Gastroesophageal sphincter (tissue), 4 donors: ENCODE data around the gene KYAT1. TPM values are rescaled to one million over a fixed set of nuclear protein-coding genes. Genes with fewer than 3 reads are reported as not detected.
A peak's percentile ranks its signal among the peaks of the same experiment; 100 is the strongest.

Source experiments
- ATAC-seq: fragments of 150-250 bp; one replicate; pipeline ENCODE4 v1.9.1; 2016; ENCODE audit warnings: mild to moderate bottlenecking, moderate library complexity
- H3K27ac ChIP-seq, 4 donors: fragments of 200-600 bp; sonication (generic) in 3 of 4; 1 replicate in 3 of 4; 2 replicates in 1 of 4; pipeline ENCODE4 v1.5.1; 2016 to 2019
- H3K27me3 ChIP-seq: fragments of 200-600 bp; sonication (generic); one replicate; pipeline ENCODE4 v1.5.1; 2019
- H3K36me3 ChIP-seq, 2 donors: fragments of 200-600 bp; sonication (generic); one replicate each; pipeline ENCODE4 v1.5.1; 2019; ENCODE audit warnings: control low read depth in 1 of 2
- H3K4me1 ChIP-seq, 3 donors: fragments of 200-600 bp; sonication (generic); 1 replicate in 2 of 3; 2 replicates in 1 of 3; pipeline ENCODE4 v1.5.1; 2016 to 2019; ENCODE audit warnings: control low read depth in 2 of 3
- H3K4me3 ChIP-seq, 2 donors: fragments of 200-600 bp; sonication (generic); one replicate each; pipeline ENCODE4 v1.5.1; 2019; ENCODE audit warnings: mild to moderate bottlenecking in 1 of 2, moderate library complexity in 1 of 2
- H3K9me3 ChIP-seq, 3 donors: fragments of 200-600 bp; sonication (generic); one replicate each; pipeline ENCODE4 v1.5.1; 2017 to 2019; ENCODE audit warnings: control low read depth in 2 of 3
- EP300 ChIP-seq: sonication (generic); formaldehyde crosslinking; IDR thresholded peaks from one replicate; pipeline ENCODE4 v1.6.1; 2017; ENCODE audit warnings: antibody characterized with exemption, mild to moderate bottlenecking
- POLR2A ChIP-seq, 2 donors: fragments of 450-650 bp; IDR thresholded peaks; one replicate each; pipeline ENCODE4 v1.6.1; 2017; ENCODE audit warnings: antibody characterized with exemption in 2 of 2, mild to moderate bottlenecking in 2 of 2, moderate library complexity in 1 of 2
- POLR2AphosphoS5 ChIP-seq: sonication (generic); formaldehyde crosslinking; IDR thresholded peaks from one replicate; pipeline ENCODE4 v1.6.1; 2017; ENCODE audit warnings: antibody characterized with exemption
- WGBS, 2 donors: methylation state at CpG; one replicate each; pipeline ENCODE4 v1.1.5; 2018; ENCODE audit warnings: low coverage in 1 of 2; 5-methylcytosine and 5-hydroxymethylcytosine counted together
- total RNA-seq, 4 donors: library from RNA; depleted of rRNA; stranded (reverse); fragments of >200 nt; gene quantifications; one replicate each; pipeline ENCODE4 v1.1.0, GENCODE V29; 2016
- TF ChIP-seq, protein P1 (sequence below), 4 experiments: fragments of 200-600 bp in 2 of 4; fragments of 450-650 bp in 2 of 4; sonication (generic) in 1 of 4; IDR thresholded peaks; one replicate each; pipeline ENCODE4 v1.5.1; 2017 to 2019; ENCODE audit warnings: antibody characterized with exemption in 4 of 4, mild to moderate bottlenecking in 2 of 4, moderate library complexity in 2 of 4

Gene KYAT1
- total RNA-seq, 4 donors from 2014 or later = 3.4 to 7.9 (median 4.8) TPM

DNA sequence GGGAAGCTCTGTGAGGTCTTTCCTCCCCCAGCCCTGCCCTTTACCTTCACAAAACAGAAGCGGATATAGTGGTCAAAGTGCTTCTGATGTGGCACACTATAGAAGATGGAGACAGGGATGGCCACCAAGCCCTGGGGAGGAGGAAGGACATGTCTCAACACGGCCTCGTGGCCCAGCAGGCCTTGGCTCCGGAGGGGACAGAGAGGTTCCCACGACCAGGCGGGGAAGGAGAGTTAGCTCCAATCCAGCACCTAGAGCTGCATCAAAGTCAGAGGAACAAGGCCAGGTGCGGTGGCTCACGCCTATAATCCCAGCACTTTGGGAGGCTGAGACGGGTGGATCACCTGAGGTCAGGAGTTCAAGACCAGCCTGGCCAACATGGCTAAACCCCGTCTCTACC, 48.1 kb downstream of the KYAT1 start:
- Histone ChIP-seq H3K27ac (no peak overlapping the region), H3K27me3 (no peaks in the 10 kb centered on the region), H3K36me3 (peaks cover 0 to 41% of the 10 kb centered on the region in 2 donors), H3K4me3 (no peak overlapping the region), H3K9me3 (no peaks in the 10 kb centered on the region), H3K4me1 (peaks cover 0 to 14% (median 4%) of the 10 kb centered on the region in 3 donors)
- 89% methylated on average over 8 of the region's 10 CpGs; no CpG with 5 or more reads in 1 of the 2 donors for WGBS, 2 donors
- no peak for ATAC-seq
- TF ChIP-seq POLR2A (IDR thresholded peaks at IDR 0.05) = no peak
- TF ChIP-seq, protein P1, sequence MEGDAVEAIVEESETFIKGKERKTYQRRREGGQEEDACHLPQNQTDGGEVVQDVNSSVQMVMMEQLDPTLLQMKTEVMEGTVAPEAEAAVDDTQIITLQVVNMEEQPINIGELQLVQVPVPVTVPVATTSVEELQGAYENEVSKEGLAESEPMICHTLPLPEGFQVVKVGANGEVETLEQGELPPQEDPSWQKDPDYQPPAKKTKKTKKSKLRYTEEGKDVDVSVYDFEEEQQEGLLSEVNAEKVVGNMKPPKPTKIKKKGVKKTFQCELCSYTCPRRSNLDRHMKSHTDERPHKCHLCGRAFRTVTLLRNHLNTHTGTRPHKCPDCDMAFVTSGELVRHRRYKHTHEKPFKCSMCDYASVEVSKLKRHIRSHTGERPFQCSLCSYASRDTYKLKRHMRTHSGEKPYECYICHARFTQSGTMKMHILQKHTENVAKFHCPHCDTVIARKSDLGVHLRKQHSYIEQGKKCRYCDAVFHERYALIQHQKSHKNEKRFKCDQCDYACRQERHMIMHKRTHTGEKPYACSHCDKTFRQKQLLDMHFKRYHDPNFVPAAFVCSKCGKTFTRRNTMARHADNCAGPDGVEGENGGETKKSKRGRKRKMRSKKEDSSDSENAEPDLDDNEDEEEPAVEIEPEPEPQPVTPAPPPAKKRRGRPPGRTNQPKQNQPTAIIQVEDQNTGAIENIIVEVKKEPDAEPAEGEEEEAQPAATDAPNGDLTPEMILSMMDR (IDR thresholded peaks at IDR 0.05) = no peak

DNA sequence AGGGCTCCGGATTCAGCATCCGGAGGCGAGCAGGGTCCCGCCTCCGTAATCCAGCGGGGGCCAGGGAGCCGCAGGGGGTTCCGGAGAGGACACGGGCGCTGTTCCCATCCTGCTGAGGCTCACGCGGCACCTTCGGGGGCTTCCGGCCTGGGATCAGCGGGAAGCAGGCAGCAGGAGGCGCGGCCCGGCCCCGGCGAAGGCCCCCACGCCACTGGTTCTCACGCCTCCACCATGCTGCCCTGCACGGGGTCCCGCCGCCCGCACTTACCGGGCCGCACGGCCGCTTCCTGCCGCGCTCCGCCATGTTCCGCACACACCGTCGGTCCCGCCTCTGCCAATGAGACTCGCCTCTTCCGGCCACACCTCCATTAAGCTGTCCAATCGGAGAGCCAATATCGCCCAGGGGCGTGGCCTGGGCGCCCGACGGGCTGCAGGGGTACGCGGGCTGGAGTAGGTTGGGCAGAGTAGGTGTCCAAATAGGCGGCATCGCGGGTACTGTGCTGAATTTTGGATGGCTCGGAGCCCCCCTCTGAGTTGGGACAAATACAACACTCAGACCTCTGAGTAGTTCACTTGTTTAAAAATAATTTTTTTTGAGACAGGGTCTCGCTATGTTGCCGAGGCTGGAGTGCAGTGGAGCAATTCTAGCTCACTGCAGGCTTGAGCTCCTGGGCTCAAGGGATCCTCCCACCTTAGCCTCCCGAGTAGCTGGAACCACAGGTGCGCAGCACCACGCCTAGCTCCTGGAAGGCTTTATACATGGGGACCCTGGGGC, 52.1 kb downstream of the KYAT1 start, which contains the start of gene SPOUT1:
TSS of gene SPOUT1 (minus strand) at position 318 of the 775 bp plus-strand sequence. CDS start at position 304, 14 bp downstream.
- Histone ChIP-seq H3K36me3 (peaks cover 0 to 49% of the 10 kb centered on the region in 2 donors), H3K9me3 (no peaks in the 10 kb centered on the region), H3K4me1 (peaks cover 0 to 26% (median 4%) of the 10 kb centered on the region in 3 donors), H3K4me3 (peak within 1 kb of the TSS; percentile 55 to 89), H3K27me3 (no peaks in the 10 kb centered on the region), H3K27ac (peak within 1 kb of the TSS; percentile 26 to 90 (median 80))
- peak; percentile 100 for ATAC-seq
- TF ChIP-seq, protein P1 (IDR thresholded peaks at IDR 0.05) = peak in 1 of 4 experiments; percentile 19
- TF ChIP-seq POLR2AphosphoS5 (peak; percentile 83), EP300 (no peak), POLR2A (IDR thresholded peaks at IDR 0.05) (peak; percentile 56 to 63)
- 1 to 2% methylated on average over 13 to 14 of the region's 56 CpGs for WGBS, 2 donors

DNA sequence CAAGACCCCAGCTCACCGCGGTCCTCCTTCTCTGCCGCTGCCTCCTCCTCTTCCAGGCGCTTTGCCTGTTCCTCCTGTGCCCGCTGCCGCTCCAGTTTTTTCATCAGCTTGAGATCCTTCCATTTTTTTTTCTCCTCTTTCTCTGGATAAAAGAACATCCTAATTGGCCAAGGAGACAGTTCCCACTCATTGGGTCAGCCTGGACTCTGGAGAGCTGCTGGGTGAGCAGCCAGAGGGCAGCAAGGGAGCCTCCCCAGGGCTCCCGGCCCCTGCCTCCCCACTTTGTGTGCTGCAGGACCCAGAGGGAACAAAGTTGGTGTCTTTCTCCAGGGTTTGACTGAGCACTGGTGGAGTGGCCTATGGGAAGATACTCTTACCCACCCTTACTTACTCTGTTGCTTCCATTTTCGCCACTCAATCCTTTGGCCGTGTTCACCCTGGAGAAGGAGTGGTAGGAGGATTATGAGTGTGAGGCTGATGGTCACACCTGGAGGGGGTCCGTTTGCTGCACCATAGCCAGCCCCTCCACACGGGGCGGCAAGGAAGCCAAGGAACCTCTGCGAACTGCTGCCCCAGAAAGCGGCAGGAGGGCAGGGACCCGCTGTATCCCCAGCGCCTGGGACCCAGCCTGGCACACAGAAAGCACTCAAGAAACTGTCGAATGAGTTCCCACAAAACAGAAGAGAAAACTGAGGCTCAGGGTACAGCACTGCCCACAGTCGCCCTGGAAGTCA, 52.9 kb downstream of the KYAT1 start:
- peak overlapping the region; percentile 55 to 89 for H3K4me3 ChIP-seq
- no peak for TF ChIP-seq POLR2AphosphoS5
- no peak for TF ChIP-seq POLR2A (IDR thresholded peaks at IDR 0.05)
- TF ChIP-seq EP300 = no peak
- TF ChIP-seq, protein P1 (IDR thresholded peaks at IDR 0.05) = no peak
- H3K27ac ChIP-seq = peak overlapping the region; percentile 26 to 90 (median 80)
- H3K4me1 ChIP-seq = peaks cover 0 to 26% (median 4%) of the 10 kb centered on the region in 3 donors
- H3K27me3 ChIP-seq = no peaks in the 10 kb centered on the region
- WGBS, 2 donors = 32 to 78% methylated on average over 7 of the region's 18 CpGs
- H3K36me3 ChIP-seq = peaks cover 0 to 53% of the 10 kb centered on the region in 2 donors
- ATAC-seq = no peak
- no peaks in the 10 kb centered on the region for H3K9me3 ChIP-seq

DNA sequence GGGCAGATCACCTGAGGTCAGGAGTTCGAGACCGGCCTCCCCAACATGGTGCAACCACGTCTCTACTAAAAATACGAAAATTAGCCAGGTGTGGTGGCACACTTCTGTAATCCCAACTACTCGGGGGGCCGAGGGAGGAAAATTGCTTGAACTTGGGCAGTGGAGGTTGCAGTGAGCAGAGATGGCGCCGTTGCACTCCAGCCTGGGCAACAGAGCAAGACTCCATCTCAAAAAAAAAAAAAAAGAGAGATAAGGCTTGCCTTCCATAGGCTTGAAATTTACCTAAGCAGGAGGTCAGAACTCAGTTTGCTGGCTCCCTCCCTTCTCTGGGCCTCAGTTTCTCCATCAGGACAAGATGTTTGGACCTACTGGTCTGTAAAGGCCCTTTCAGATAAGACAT, 53.5 kb downstream of the KYAT1 start:
- no peak for ATAC-seq
- Histone ChIP-seq H3K9me3 (no peaks in the 10 kb centered on the region), H3K27ac (peak overlapping the region in 1 of 4 donors; percentile 82), H3K27me3 (no peaks in the 10 kb centered on the region), H3K4me1 (peaks cover 0 to 26% (median 4%) of the 10 kb centered on the region in 3 donors), H3K36me3 (peaks cover 0 to 55% of the 10 kb centered on the region in 2 donors), H3K4me3 (no peak overlapping the region)
- whole genome bisulfite sequencing, 2 donors = 82 to 100% methylated on average over 1 to 7 of the region's 8 CpGs
- TF ChIP-seq, protein P1 (IDR thresholded peaks at IDR 0.05) = no peak
- TF ChIP-seq POLR2AphosphoS5 (no peak), POLR2A (IDR thresholded peaks at IDR 0.05) (no peak), EP300 (no peak)
